Adipocyte (in vitro differentiated cells): ENCODE data around the gene GALNT9.
"Not testable (repeated sequence)": the region's sequence is repeated elsewhere in the genome, so short reads cannot be mapped to it uniquely, and the experiment has no call there.

ENCODE experiments used
- DNase-seq: peaks from one replicate; pipeline ENCODE4 v3.0.0-alpha.2; 2015; ENCODE audit warnings: low read depth
- H3K27me3 ChIP-seq: replicated peaks from 2 replicates; pipeline ENCODE4 v1.7.0; 2013; ENCODE audit warnings: mild to moderate bottlenecking, low read length, moderate library complexity; ENCODE audit not compliant: control insufficient read depth, insufficient read depth
- H3K36me3 ChIP-seq: 2 replicates; pipeline ENCODE4 v1.7.0; 2013; ENCODE audit warnings: low read length, mild to moderate bottlenecking, moderate library complexity; ENCODE audit not compliant: control insufficient read depth, insufficient read depth, severe bottlenecking
- H3K4me1 ChIP-seq: 2 replicates; pipeline ENCODE4 v1.7.0; 2013; ENCODE audit warnings: mild to moderate bottlenecking, low read length, moderate library complexity; ENCODE audit not compliant: control insufficient read depth, insufficient read depth
- H3K4me3 ChIP-seq: 2 replicates; pipeline ENCODE4 v1.7.0; 2013; ENCODE audit warnings: mild to moderate bottlenecking, low read length, moderate library complexity
- H3K9ac ChIP-seq: 2 replicates; pipeline ENCODE4 v1.7.0; 2013; ENCODE audit warnings: mild to moderate bottlenecking, low read length, moderate library complexity
- H3K9me3 ChIP-seq: 2 replicates; pipeline ENCODE4 v1.7.0; 2013; ENCODE audit warnings: mild to moderate bottlenecking, low read length, moderate library complexity; ENCODE audit not compliant: control insufficient read depth

The GALNT9 gene

GRCh38 chr12:132365226-132365625, 35.8 kb upstream of the GALNT9 start:
- H3K9ac ChIP-seq = no peak overlapping the region
- no peak for DNase-seq
- no peaks in the 10 kb centered on the region for H3K36me3 ChIP-seq
- H3K4me1 ChIP-seq = no peaks in the 10 kb centered on the region
- peaks cover 3% of the 10 kb centered on the region for H3K9me3 ChIP-seq
- no peak overlapping the region for H3K4me3 ChIP-seq
- H3K27me3 ChIP-seq = peaks cover 36% of the 10 kb centered on the region

DNA sequence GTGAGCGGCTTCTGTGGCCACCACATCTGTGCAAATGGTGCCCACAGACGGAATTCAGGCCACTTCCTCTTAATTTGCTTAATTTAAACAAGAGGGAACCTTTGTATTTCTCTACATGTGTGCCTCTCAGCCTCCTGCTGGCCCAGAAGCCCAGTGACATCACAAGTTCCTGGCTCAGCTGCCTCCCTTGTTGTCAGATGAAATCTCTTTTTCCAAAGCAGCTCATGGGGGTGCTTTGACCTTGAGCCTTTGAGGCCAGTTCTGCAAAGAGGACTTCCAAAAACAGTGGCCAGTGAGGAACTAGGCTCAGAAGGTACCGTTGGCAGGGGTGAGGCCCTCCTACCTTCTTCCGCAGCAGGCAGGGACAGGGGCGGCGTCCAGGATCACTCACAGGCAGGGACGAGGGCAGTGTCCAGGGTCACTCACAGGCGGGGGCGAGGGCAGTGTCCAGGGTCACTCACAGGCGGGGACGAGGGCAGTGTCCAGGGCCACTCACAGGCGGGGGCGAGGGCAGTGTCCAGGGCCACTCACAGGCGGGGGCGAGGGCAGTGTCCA, 35.0 kb upstream of the GALNT9 start:
- Histone ChIP-seq H3K9ac (no peak overlapping the region), H3K36me3 (no peaks in the 10 kb centered on the region), H3K4me1 (no peaks in the 10 kb centered on the region), H3K4me3 (no peak overlapping the region), H3K9me3 (no peaks in the 10 kb centered on the region), H3K27me3 (peaks cover 33% of the 10 kb centered on the region)
- no peak for DNase-seq

DNA sequence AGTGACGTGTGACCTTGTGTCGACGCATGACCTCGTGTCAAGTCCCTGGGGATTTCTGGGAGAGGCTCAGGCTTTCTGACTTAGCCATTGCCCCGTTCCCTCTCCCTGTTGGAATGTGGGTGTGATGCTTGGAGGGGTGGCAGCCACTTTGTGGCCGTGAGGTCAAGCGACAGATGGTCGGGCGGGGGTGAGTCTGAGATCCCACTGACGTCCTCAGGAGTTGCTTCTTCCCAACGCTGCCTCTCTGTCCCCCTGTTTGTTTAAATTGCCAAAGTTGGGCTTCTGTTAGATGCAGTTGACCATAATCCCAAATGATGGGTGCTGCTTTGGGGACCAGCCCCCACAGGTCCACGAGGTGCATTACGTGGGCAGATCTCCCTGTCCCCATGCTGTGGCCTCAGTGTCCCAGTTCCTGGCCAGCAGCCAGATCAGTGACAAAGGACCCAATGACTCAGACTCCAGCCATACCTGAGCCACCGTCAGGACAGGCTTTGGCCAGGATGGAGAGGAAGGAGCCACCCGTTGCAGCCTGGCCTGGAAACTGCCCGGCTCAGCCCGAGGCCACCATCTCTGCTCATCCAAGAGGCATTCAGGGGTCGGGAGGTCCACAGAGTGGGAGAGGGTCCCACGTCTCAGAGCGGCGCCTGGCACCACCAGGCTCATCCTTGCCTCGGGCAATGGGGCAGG, 34.4 kb upstream of the GALNT9 start:
- Histone ChIP-seq H3K4me1 (no peaks in the 10 kb centered on the region), H3K9ac (no peak overlapping the region), H3K9me3 (no peaks in the 10 kb centered on the region), H3K27me3 (peaks cover 31% of the 10 kb centered on the region), H3K4me3 (no peak overlapping the region), H3K36me3 (no peaks in the 10 kb centered on the region)
- DNase-seq = no peak

DNA sequence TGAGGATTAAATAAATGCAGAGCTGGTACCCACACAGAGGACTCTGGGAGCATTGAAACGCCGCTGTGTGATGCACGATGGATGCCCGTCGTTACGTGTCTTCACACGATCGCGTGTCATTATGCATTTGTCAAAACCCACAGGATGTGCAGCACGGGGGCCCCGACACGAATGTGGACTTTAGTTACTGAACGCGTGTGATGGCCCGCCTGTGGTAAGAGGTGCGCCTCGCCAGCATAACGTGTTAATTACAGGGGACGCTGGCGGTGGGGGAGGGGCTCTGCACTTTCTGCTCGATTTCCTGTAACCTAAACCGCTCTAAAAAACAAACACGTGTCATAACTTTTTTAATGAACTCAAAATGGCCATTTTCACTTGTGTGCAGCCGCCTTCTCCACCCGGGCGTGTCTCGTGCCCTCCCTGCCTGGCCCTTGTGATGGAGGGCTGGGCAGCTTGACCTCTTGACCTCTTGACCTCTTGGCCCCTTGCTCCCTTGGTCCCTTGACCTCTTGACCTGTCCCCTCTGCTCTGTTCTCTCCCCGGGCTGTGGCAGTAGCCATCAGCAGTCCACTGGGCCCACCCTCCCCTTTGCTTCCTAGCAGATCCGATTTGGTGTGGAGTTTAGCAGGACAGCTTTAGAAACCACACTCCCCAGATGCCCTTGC, 33.7 kb upstream of the GALNT9 start:
- no peak for DNase-seq
- no peak overlapping the region for H3K4me3 ChIP-seq
- no peaks in the 10 kb centered on the region for H3K4me1 ChIP-seq
- H3K36me3 ChIP-seq = no peaks in the 10 kb centered on the region
- H3K9me3 ChIP-seq = no peaks in the 10 kb centered on the region
- no peak overlapping the region for H3K9ac ChIP-seq
- peaks cover 29% of the 10 kb centered on the region for H3K27me3 ChIP-seq

GRCh38 chr12:132360906-132361777, 31.8 kb upstream of the GALNT9 start:
- no peak overlapping the region for H3K9ac ChIP-seq
- no peaks in the 10 kb centered on the region for H3K36me3 ChIP-seq
- no peaks in the 10 kb centered on the region for H3K9me3 ChIP-seq
- peaks cover 26% of the 10 kb centered on the region for H3K27me3 ChIP-seq
- DNase-seq = no peak
- no peak overlapping the region for H3K4me3 ChIP-seq
- peaks cover 6% of the 10 kb centered on the region for H3K4me1 ChIP-seq

DNA sequence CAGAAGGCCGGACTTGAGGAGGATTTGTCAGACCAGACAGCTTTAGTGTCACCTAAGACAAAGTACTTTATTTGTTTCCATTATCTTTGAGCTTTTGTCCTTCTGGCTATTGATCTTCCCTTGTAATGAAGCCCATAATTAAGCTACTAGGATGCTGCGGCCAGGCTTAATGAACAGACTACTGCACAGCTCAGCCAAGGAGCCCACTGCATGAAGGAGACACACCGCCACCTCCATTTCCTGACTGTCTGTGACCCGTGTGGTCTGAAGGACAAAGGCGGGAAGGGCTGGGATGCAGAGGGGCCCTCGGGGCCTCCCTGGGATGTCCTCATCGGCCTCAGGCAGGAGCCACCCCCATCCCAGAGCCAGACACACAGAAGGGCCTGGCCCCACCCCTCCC, 31.0 kb upstream of the GALNT9 start:
- no peak overlapping the region for H3K4me3 ChIP-seq
- DNase-seq = no peak
- H3K27me3 ChIP-seq = peaks cover 29% of the 10 kb centered on the region
- no peaks in the 10 kb centered on the region for H3K36me3 ChIP-seq
- H3K9ac ChIP-seq = no peak overlapping the region
- no peaks in the 10 kb centered on the region for H3K9me3 ChIP-seq
- H3K4me1 ChIP-seq = peaks cover 6% of the 10 kb centered on the region

DNA sequence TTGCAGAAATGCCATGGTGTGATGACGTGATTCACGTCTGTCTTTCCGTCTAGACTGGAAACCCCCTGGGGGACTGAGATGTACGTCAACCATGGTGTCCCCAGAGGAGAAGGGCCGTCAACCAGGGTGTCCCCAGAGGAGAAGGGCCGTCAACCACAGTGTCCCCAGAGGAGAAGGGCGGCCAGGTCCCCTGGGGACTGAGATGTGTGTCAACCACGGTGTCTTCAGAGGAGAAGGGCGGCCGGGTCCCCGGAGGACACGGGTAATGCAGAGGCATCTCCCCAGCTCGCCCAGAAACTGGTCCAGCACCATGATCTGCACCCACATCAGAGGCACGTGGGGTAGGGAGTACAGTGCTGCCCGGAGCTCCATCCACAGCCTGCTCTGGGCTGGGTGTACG, 30.6 kb upstream of the GALNT9 start:
- Histone ChIP-seq H3K4me1 (peaks cover 6% of the 10 kb centered on the region), H3K4me3 (no peak overlapping the region), H3K9ac (no peak overlapping the region), H3K27me3 (peaks cover 31% of the 10 kb centered on the region), H3K36me3 (no peaks in the 10 kb centered on the region), H3K9me3 (no peaks in the 10 kb centered on the region)
- no peak for DNase-seq

DNA sequence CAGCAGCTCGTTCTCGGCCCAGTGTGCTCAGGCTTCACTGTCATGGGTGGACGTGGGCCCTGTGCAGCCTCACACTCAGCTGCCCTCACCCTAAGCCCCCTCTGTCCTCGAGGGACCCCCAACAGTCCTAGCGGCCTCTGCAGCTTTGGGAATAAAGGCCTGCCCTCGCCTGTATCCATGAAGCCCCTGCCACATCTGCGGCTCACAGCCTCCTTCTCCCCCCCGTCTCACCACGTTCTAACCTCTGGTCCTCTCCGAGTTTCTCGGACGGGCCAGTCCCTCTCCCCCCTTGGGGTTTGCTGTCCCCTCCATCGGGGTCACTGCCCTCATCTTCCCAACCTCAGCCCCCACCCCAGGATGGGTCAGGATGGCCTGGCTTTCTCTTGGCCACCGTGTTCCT, 30.2 kb upstream of the GALNT9 start:
- Histone ChIP-seq H3K36me3 (no peaks in the 10 kb centered on the region), H3K4me1 (peaks cover 6% of the 10 kb centered on the region), H3K27me3 (peaks cover 35% of the 10 kb centered on the region), H3K4me3 (no peak overlapping the region), H3K9ac (no peak overlapping the region), H3K9me3 (no peaks in the 10 kb centered on the region)
- no peak for DNase-seq

DNA sequence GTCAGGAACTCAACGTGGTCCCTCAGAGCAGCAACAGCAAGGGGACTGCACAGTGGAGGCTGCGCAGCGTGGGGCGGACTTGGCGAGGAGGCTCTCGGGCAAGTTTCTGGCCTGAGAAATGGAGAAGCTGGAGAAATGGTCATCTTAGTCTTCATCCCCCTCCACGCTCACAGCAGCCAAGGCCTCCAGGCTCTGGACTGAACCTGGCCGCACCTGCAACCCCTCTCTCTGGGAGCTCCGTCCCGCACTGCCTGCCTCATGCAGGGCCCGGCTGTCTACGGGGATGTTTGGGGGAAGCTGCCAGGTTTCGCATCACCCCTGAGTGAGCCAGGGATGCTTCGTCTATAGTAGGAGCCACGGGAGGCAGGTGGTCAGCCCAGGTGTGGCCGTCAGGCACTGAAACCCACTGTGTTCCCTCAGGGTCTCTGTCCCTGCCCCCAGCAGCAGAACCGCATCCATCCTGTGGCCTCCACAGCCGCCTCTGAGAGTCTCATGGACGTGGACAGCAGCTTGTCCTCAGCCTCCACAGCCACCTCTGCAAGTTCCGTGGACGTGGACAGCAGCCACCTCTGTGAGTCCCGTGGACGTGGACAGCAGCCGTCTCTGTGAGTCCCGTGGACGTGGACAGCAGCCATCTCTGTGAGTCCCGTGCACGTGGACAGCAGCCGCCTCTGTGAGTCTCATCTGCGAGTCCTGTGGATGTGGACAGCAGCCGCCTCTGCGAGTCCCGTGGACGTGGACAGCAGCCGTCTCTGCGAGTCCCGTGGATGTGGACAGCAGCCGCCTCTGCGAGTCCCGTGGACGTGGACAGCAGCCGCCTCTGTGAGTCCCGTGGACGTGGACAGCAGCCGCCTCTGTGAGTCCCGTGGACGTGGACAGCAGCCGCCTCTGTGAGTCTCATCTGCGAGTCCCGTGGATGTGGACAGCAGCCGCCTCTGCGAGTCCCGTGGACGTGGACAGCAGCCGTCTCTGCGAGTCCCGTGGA, 29.1 kb upstream of the GALNT9 start:
- not testable (repeated sequence) for H3K4me1 ChIP-seq, H3K9me3 ChIP-seq, H3K4me3 ChIP-seq, H3K36me3 ChIP-seq, H3K9ac ChIP-seq, DNase-seq
- H3K27me3 ChIP-seq = peaks cover 46% of the 10 kb centered on the region

GRCh38 chr12:132357623-132358186, 28.3 kb upstream of the GALNT9 start:
- DNase-seq = no peak

More at GRCh38 chr12:132357623-132358186, 28.3 kb upstream of the GALNT9 start:
- Histone ChIP-seq H3K9me3 (no peaks in the 10 kb centered on the region), H3K27me3 (peaks cover 50% of the 10 kb centered on the region), H3K4me3 (no peak overlapping the region), H3K9ac (no peak overlapping the region), H3K36me3 (no peaks in the 10 kb centered on the region), H3K4me1 (peaks cover 6% of the 10 kb centered on the region)
